ENCODE results near the gene ATG4A. TPM values are rescaled to one million over a fixed set of nuclear protein-coding genes. Genes with fewer than 3 reads are reported as not detected.

ATG4A gene, protein sequence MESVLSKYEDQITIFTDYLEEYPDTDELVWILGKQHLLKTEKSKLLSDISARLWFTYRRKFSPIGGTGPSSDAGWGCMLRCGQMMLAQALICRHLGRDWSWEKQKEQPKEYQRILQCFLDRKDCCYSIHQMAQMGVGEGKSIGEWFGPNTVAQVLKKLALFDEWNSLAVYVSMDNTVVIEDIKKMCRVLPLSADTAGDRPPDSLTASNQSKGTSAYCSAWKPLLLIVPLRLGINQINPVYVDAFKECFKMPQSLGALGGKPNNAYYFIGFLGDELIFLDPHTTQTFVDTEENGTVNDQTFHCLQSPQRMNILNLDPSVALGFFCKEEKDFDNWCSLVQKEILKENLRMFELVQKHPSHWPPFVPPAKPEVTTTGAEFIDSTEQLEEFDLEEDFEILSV
- 23.4 TPM for polyA plus RNA-seq (2012; ENCODE audit: insufficient read depth, insufficient read length)

DNA sequence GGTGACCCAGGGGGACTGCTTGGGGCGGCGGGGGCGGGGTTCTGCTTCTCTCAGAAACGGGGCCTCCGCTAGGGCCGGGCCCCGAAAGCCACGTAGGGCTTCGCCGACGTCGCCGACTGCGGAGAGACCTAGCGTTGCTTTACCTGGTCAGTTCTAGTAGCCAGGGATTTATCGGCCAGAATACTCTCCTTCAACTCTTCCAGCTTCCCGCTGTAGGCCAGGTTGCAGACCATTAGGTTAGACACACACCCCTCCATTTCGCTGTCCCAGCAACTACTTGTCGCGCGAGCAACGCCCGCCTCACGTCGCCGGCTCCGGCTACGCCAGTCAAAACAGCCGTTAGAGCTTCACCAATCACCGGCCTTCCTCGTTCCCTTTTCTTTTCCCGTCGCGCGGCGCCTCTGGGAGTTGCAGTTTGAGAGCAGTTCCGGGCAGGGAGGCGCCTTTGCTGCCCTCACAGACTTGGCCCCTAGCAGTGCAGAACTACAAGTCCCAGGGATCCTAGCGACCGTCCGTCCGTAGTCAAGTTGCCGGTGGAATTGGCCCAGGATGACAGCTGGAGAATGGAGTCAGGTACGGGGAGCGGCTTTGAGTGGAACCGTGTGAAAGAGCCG, at the start of gene ATG4A, which contains the start of gene PSMD10:
TSS of gene ATG4A (plus strand) at position 515 of the 614 bp plus-strand sequence. CDS start at position 564, 49 bp downstream.
TSS of gene PSMD10 (minus strand) at position 279 of the 614 bp plus-strand sequence. CDS start at position 257, 22 bp downstream.
- peak within 1 kb of the TSS; percentile 75 for H3K4me3 ChIP-seq (ENCODE audit: low read length)
- peak; percentile 89 for DNase-seq (ENCODE audit: low read depth, low spot score)

DNA sequence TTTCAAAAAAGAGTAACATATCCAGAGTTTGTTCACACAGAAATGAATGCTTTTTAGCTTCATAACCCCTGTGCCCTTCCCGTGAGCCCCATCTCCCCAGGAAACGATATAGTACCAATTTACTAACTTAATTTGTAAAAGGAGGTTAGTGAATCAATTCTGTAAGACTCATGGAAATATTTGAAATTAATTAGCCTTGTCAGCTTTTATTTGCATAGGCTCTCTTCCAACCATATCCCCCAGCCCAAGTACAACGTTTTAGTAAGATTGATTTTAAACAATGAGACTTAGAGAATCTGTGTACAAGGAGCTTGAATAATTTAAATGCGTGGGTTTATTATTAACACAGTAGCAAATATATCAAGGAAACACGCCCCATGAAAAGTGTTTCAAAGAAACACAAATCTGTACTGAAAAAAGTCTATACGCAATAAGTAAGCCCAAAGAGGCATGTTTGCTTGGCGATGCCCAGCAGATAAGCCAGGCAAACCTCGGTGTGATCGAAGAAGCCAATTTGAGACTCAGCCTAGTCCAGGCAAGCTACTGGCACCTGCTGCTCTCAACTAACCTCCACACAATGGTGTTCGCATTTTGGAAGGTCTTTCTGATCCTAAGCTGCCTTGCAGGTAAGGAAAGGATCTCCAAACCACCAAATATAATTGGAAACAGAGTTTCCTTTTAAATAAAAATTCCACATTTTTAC, 46.9 kb upstream of the ATG4A start, which contains the start of gene VSIG1:
TSS of gene VSIG1 (plus strand) at position 512 of the 703 bp plus-strand sequence. CDS start at position 578, 66 bp downstream.
- H3K4me3 ChIP-seq (ENCODE audit: low read length), result no peak within 1 kb of the TSS
- DNase-seq (ENCODE audit: low read depth, low spot score), result no peak

DNA sequence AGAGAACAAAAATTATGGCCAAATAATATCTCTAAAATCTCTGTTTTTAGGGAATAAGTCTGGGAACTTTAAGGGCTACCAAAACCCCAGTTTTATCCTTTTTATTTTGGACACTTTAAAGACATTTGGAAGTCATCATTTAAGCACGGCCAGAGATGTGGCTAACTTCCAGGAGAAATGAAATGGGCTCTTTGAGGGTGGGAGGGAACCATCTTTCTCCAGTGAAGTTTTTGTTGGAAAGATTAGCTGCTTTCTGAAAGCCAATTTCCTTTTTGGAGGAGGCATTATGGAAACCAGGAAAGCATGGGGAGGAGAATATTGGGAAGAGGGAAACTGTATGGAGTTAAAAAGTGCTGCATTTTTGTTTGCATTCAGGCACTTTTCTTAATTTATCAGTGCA, 41.9 kb upstream of the ATG4A start:
- DNase-seq (ENCODE audit: low read depth, low spot score), result no peak

DNA sequence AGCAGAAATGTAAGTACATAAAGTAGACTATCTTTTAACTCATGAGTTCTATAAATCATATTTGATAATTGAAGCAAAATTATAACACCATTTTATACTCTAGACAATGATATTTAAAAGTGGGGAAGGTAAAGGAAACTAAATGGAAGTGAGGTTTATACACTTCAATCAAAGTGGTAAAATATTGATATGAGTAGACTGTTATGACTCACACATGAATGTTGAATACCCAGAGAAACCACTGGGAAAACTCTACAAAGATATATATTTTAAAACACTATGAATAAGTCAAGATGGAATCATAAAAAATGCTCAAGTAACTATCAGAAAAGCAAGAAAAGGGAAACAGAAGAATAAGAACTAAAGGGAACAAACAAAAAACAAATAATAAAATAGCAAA, 38.4 kb upstream of the ATG4A start:
- no peak for DNase-seq (ENCODE audit: low read depth, low spot score)
- H3K4me3 ChIP-seq (ENCODE audit: low read length), result no peak overlapping the region

More for the DNA sequence above, 41.9 kb upstream of the ATG4A start:
- no peak overlapping the region for H3K4me3 ChIP-seq (ENCODE audit: low read length)

DNA sequence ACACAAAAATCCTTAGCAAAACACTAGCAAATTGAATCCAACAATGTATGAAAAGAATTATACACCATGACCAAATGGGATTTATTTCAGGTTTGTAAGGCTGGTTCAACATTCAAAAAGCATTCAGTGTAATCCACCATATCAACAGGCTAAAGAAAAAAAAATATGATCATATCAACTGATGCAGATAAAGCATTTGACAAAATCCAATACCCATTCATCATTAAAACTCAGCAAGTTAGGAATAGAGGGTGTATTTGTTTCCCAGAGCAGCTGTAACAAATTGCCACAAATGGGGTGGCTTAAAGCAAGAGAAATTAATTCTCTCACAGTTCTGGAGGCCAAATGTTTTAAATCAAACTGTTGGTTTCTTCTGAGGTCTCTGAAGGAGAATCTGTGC, 36.0 kb upstream of the ATG4A start:
- H3K4me3 ChIP-seq (ENCODE audit: low read length), result no peak overlapping the region
- no peak for DNase-seq (ENCODE audit: low read depth, low spot score)

DNA sequence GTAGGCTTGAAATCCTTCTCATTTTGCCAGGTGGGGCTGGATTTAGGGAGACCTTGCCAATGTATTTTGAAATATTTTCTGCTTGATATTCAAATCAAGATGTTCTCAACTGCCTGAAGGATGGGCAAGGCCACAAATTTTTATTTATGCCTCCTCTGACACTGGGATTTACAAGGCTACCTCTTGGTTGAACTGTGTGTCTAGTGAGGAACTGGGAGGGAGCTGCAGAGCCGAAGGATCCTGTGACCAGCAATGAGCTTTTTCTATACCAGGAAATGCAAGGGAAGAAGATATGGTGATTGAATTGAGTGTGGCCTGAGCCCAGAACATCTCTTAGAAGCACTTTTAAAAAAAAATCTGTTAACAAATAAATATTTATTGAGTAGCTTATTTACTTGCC, 31.8 kb upstream of the ATG4A start:
- H3K4me3 ChIP-seq (ENCODE audit: low read length), result no peak overlapping the region
- no peak for DNase-seq (ENCODE audit: low read depth, low spot score)

DNA sequence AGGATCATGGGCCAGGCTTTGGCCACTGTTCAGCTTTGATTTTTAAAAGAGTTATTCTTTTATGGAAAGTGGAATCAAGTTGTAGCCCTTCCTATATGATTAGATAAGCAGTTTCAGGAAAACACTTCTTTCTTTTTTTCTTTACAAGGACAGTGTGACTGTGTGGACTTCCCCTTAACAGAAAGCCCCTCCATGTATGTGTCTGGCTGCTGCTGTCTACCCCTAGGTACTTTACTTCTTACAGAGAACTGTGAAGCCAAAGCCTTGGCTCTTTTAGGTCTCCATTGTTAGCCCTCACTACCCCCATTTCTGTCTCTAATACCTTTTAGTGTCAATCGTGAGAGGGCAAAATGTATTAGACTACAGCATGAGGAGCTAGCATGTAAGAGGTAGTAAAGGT, 27.6 kb upstream of the ATG4A start:
- no peak overlapping the region for H3K4me3 ChIP-seq (ENCODE audit: low read length)
- no peak for DNase-seq (ENCODE audit: low read depth, low spot score)

DNA sequence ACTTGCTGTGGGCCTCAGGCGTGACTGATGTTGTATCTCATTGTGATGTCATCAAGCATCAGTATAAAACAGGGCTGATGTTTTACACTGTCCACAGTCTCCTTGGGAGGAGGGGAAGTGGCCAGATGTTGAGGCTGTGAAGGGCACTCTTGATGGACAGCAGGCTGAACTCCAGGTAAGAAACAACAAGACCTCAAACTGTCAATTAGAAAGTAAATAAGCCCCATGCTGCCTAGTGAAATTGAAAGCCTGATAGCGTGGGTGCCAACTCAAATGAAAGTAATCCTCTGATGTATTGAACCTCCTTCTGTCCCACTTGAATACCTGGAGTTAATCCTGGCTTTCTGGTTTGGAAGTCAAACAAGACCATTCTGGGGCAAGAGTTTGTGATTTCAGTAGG, 27.0 kb upstream of the ATG4A start:
- H3K4me3 ChIP-seq (ENCODE audit: low read length), result no peak overlapping the region
- no peak for DNase-seq (ENCODE audit: low read depth, low spot score)

DNA sequence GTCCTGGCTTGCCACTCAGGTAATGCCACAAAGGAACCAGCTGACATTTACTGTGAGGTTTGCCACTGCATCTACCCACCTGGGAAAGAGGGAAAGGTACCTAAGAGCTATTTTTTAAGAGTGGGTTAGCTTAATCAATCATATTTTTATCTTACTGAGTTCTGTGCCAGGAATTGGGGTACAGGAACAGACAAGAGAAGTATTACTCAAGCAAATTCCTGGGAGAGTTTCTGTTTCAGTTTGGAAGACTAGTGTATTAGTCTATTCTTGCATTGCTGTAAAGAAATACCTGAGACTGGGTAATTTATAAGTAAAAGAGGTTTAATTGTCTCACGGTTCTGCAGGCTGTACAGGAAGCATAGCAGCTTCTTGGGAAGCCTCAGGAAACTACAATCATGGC, 23.5 kb upstream of the ATG4A start:
- no peak for DNase-seq (ENCODE audit: low read depth, low spot score)
- no peak overlapping the region for H3K4me3 ChIP-seq (ENCODE audit: low read length)

DNA sequence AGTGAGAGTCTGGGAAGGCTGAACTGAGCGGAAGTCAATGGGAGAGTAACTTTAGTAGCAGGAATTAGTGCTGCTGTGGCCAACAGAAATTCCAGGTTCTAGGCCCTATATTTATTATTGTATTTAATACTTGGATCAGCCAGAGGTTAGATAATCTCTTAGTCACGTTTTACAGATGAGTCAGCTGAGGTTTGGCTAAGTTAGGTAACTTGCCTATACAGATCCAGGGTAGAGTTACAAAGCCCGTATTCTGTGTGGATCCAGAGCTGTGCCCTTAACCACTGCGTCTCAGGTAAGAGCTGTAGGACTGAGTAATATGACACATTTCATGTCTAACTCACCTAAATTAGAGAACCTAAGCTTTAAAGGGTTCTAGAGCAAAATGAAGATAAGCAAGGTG, 20.7 kb upstream of the ATG4A start:
- no peak overlapping the region for H3K4me3 ChIP-seq (ENCODE audit: low read length)
- no peak for DNase-seq (ENCODE audit: low read depth, low spot score)

DNA sequence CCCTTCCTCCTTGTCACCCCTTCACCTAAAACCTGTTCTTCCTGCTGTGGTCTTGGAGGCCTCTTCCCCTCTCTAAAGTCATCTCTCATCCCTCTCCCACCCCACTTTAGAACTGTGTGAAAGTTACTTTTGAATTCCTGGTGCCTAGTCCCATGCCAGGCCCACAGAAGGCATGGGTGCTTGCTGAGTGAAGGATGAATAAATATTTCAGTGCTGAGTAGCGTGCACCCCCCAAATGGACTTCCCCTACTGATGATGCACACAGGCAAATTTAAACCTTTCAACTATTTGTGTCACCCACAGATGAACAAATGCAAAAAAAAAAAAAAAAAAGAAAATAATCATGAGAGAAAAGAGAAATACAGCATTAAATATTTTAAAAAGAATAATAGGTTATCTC, 20.0 kb upstream of the ATG4A start:
- no peak overlapping the region for H3K4me3 ChIP-seq (ENCODE audit: low read length)
- no peak for DNase-seq (ENCODE audit: low read depth, low spot score)

DNA sequence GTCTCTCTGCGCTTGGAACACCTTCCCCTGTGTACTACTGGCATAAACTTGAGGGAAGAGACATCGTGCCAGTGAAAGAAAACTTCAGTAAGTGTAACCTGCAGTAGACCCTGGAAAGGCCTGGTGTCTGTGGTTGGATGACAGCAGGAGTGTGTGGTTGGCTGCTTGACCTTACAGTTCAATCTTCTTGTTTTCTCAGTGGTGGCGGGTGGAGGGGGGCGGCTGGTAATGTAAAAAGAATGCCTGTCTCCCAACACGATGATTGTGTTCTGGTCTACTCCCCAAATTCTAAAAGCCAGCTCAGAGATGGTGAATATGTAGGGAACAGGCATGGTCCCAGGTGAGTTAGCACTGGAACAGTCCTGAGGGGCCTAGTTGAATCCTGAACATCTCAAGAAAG, 18.8 kb upstream of the ATG4A start:
- DNase-seq (ENCODE audit: low read depth, low spot score), result no peak
- H3K4me3 ChIP-seq (ENCODE audit: low read length), result no peak overlapping the region

DNA sequence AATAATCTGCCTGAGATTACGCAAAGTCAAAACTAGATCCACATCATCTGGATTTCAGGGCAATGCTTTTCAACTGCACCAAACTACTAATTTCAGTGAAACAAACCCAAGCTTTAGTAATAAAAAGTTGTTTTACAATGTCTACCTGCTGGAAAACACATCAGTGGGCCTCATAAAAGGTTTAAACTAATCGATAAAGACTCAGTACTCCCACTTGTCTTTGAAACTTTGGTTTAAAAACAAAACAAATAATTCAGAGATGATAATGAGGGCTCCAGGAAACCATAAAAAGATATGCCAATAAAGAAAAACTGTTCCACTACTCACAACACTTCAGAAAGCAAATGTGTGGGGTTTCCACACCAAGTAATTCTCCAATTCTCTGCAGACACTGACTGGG, 10.5 kb upstream of the ATG4A start:
- DNase-seq (ENCODE audit: low read depth, low spot score), result no peak
- no peak overlapping the region for H3K4me3 ChIP-seq (ENCODE audit: low read length)

DNA sequence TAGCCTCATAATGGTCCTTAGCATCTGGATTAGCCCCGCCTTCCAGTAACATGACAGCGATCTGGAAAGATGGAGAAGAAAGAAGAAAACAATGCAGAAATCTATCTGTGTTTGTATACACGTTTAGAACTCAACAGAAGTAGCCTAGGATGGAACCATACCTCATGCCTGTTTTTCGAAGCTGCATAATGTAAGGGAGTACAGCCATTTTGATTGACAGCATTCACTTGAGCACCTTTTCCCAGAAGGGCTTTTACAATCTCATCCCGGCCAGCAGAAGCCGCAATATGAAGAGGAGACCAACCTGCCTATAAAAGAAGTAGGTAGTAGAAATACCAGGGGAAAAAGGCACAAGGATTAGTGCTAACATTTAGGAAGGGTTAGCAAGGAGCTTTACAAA, 3.8 kb upstream of the ATG4A start:
- DNase-seq (ENCODE audit: low read depth, low spot score), result no peak
- no peak overlapping the region for H3K4me3 ChIP-seq (ENCODE audit: low read length)

DNA sequence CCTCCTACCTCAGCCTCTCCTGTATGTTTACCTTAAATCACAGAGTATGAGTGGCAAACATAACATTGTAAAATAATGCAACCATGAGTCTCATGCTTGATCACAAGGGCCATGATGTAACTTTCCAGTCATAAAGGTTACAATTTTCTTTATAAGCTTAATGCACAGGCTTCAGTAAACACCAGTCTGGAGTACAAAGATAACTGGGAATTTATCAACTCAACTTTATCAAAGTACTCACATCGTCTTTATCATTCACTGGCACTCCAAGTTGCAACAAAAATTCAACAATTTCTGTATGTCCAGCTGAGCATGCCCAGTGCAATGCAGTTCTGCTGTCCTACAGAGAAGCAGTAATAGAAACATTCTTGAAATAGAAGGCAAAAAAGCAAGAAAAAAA, 3.1 kb upstream of the ATG4A start:
- no peak for DNase-seq (ENCODE audit: low read depth, low spot score)
- H3K4me3 ChIP-seq (ENCODE audit: low read length), result no peak overlapping the region

DNA sequence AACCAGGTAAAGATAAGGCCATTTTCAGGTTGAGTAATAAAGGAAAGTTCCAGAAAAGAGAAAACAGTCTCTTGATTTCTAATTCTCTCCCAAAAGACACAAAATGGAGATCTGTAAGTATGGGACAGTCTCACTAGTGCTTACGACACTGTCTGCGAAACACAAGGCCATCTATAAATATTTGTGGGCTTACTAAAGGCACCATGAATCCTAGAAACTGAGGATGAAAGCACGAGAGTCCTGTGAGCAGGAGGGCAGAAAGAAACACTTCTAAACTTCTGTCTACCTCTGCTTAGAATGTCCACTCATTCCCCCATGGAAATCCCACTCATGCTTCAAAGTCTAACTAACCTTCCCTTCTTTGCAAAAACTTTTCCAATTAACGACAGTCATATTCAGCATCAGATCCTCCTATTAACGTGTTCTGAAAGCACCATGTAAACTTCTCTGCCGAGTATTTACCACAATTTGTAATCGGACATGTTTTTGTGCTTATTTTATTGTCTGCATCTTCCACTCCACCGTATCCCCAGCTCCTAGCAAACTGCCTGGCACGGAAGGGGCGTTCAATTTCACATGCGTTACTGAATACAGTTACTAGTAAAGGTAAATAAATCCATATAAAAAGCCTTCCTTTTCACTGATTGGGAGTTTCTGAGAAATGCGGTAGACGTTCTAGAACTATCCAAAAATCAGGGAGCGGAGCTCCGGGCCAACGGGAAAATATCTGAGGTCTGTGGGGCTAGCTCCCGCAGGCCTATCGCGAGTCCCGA, 901 bp upstream of the ATG4A start:
- no peak for DNase-seq (ENCODE audit: low read depth, low spot score)
- H3K4me3 ChIP-seq (ENCODE audit: low read length), result peak overlapping the region; percentile 75

DNA sequence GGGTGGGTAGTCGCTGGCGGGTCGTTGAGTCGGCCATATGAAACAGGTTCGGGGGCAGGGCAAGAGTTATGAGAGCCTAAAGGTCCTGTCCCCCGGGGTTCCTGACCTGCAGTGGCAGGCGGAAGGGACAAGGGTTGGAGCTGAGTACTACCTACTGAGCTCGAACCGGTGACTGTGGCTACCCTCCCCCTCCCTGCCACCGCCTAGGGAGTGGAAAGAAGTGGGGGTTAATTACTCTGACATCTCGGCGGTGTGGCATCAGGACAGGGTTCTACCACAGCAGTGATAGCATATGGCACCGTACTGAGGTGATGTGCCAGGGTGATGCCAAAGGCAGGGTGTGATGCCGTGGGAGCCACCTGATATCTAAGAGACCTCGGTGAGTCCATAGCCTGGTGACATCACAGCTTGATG, 307 bp downstream of the ATG4A start:
- DNase-seq (ENCODE audit: low read depth, low spot score), result no peak
- H3K4me3 ChIP-seq (ENCODE audit: low read length), result peak overlapping the region; percentile 75

DNA sequence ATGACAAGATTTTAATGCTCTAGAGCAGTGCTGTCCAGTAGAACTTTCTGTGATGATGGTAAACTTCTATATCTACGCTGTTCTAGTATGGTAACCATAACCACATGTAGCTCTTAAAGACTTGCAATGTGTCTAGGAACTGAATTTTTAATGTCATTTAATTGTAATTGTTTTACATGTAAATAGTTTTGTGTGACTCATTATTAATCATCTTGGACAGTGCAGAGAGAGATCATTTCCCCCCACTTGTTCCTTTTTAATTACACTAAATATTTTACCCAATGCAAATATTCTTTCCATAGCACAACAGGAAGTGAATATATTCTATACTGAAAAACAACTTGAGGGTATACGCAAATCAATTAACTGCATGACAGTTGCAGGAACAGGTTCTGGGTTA, 5.8 kb downstream of the ATG4A start:
- DNase-seq (ENCODE audit: low read depth, low spot score), result no peak
- no peak overlapping the region for H3K4me3 ChIP-seq (ENCODE audit: low read length)

DNA sequence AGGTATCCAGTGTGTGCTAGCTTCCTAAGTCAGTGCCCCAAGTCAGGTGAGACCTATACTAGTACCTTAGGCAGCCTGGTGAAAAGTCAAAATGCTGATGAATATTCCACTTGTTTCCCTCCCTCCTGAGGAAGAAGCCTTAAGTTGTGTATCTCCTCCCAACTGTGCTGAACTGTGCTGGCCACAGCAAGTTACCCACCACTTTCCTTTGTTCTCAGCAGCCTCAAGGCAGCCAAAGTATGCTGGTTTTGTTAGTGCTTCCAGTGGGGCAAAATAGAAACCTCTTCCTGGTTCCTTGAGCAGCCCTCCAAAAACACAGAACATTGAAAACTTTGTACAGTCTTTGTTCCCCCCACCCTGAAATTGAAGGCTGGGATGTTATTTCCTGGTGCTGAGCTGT, 13.9 kb downstream of the ATG4A start:
- H3K4me3 ChIP-seq (ENCODE audit: low read length), result no peak overlapping the region
- no peak for DNase-seq (ENCODE audit: low read depth, low spot score)
